Activated CD8-positive, alpha-beta T cell treated with anti-CD3 and anti-CD28 coated beads for 36 hours (primary cell): ENCODE results near the gene TTC12. TPM values are rescaled to one million over a fixed set of nuclear protein-coding genes. Genes with fewer than 3 reads are reported as not detected.

ENCODE experiments used
- ATAC-seq: fragments of 200-7000 bp; cut with Tn5 transposase; one replicate; pipeline ENCODE4 v1.10.0; 2021; ENCODE audit warnings: mild to moderate bottlenecking, moderate library complexity
- CTCF ChIA-PET: fragments of 350-600 bp; sonication (Branson Sonifier 250); formaldehyde crosslinking; loops from one replicate; lab custom pipeline; 2021; ENCODE audit warnings: antibody characterized with exemption; lab: Charles Lee
- POLR2A ChIA-PET: fragments of 350-600 bp; sonication (Branson Sonifier 250); formaldehyde crosslinking; loops from one replicate; lab custom pipeline; 2021; ENCODE audit warnings: antibody characterized with exemption; lab: Charles Lee
- DNase-seq: peaks from one replicate; pipeline ENCODE4 v3.0.0-alpha.2; 2020
- H3K27ac Mint-ChIP-seq: one replicate; pipeline ENCODE4 v1.8.0; 2021; ENCODE audit warnings: mild to moderate bottlenecking, mixed read lengths
- H3K27me3 Mint-ChIP-seq: one replicate; pipeline ENCODE4 v1.8.0; 2021; ENCODE audit warnings: mixed read lengths
- H3K36me3 Mint-ChIP-seq: one replicate; pipeline ENCODE4 v1.8.0; 2021; ENCODE audit warnings: low read depth, mixed read lengths
- H3K4me1 Mint-ChIP-seq: one replicate; pipeline ENCODE4 v1.8.0; 2021; ENCODE audit warnings: low read depth, mixed read lengths
- H3K4me3 Mint-ChIP-seq: one replicate; pipeline ENCODE4 v1.8.0; 2021; ENCODE audit warnings: mild to moderate bottlenecking, moderate library complexity, mixed read lengths
- H3K9me3 Mint-ChIP-seq: one replicate; pipeline ENCODE4 v1.8.0; 2021; ENCODE audit warnings: mixed read lengths
- intact Hi-C: fragments of 100-400 bp; cut with micrococcal nuclease; formaldehyde crosslinking; loops from one replicate; pipeline ENCODE4 v1.10.0; 2022
- total RNA-seq, 2 experiments: library from RNA; stranded (reverse); gene quantifications; one replicate each; pipeline ENCODE4 v1.2.3, GENCODE V29; 2021
- TF ChIP-seq, protein P1 (sequence below): fragments of 200-600 bp; IDR thresholded peaks from one replicate; pipeline ENCODE4 v1.8.0; 2022; ENCODE audit warnings: antibody characterized with exemption, mild to moderate bottlenecking

TTC12 gene
- total RNA-seq, 2 experiments from 2014 or later = 5.7 to 6.7 TPM

DNA sequence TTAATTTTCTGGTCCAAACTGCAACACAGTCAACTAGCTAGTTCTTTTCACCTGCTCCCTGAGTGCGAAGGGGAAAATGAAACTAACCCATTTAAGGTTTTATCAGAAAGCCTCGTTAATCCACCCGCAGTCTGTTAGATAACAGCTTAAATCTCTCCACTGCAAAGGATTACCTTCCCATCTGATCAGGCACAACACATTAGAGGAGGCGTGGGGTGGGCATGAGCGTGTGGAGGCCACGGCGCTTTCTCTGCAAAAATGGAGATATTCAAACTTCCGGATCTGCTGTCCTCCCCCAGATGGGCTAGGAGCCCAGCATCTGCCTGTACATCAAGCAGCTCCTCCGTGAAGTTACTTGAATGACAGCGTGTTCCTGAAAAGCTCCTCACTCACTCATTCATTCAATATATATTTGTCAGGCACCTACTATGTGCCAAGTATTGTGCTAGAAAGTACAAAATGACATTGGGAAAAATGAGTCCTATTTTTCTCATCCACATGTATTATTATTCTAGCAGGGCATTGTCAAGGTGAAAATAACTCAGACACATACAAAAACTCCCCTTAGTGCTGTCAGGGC, 59.7 kb downstream of the TTC12 start:
- H3K4me1 Mint-ChIP-seq = no peaks in the 10 kb centered on the region
- no peak overlapping the region for H3K4me3 Mint-ChIP-seq
- CTCF ChIA-PET = no interaction called here
- no peak for DNase-seq
- TF ChIP-seq, protein P1, sequence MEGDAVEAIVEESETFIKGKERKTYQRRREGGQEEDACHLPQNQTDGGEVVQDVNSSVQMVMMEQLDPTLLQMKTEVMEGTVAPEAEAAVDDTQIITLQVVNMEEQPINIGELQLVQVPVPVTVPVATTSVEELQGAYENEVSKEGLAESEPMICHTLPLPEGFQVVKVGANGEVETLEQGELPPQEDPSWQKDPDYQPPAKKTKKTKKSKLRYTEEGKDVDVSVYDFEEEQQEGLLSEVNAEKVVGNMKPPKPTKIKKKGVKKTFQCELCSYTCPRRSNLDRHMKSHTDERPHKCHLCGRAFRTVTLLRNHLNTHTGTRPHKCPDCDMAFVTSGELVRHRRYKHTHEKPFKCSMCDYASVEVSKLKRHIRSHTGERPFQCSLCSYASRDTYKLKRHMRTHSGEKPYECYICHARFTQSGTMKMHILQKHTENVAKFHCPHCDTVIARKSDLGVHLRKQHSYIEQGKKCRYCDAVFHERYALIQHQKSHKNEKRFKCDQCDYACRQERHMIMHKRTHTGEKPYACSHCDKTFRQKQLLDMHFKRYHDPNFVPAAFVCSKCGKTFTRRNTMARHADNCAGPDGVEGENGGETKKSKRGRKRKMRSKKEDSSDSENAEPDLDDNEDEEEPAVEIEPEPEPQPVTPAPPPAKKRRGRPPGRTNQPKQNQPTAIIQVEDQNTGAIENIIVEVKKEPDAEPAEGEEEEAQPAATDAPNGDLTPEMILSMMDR = no peak
- H3K36me3 Mint-ChIP-seq = no peaks in the 10 kb centered on the region
- no peak overlapping the region for H3K27ac Mint-ChIP-seq
- no peak for ATAC-seq
- POLR2A ChIA-PET = no interaction called here
- H3K27me3 Mint-ChIP-seq = no peaks in the 10 kb centered on the region
- H3K9me3 Mint-ChIP-seq = no peaks in the 10 kb centered on the region
- intact Hi-C loops = no loop called here

DNA sequence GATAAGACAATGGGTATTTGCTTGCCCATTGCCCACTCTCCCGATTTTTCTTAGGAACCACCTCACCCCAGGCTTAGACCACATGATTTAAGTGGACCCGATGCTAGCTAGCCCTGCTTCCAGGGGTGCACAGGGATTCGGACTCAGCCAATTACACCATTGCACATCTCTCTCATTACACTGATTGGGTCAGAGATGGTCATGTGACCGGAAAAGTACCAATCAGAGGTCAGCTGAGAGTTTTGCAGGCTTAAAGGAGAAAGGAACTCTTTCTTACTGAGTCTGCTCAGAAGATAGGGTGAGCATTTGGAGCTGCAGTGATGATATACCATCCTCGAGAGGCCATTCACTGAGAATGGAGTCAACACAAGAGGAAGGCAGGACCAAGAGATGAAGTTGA, 61.0 kb downstream of the TTC12 start:
- no peak overlapping the region for H3K27ac Mint-ChIP-seq
- H3K9me3 Mint-ChIP-seq = no peaks in the 10 kb centered on the region
- CTCF ChIA-PET = no interaction called here
- intact Hi-C loops = no loop called here
- TF ChIP-seq, protein P1 = no peak
- no peak for DNase-seq
- H3K36me3 Mint-ChIP-seq = peaks cover 6% of the 10 kb centered on the region
- H3K4me1 Mint-ChIP-seq = no peaks in the 10 kb centered on the region
- POLR2A ChIA-PET = no interaction called here
- no peak overlapping the region for H3K4me3 Mint-ChIP-seq
- no peak for ATAC-seq
- no peaks in the 10 kb centered on the region for H3K27me3 Mint-ChIP-seq

DNA sequence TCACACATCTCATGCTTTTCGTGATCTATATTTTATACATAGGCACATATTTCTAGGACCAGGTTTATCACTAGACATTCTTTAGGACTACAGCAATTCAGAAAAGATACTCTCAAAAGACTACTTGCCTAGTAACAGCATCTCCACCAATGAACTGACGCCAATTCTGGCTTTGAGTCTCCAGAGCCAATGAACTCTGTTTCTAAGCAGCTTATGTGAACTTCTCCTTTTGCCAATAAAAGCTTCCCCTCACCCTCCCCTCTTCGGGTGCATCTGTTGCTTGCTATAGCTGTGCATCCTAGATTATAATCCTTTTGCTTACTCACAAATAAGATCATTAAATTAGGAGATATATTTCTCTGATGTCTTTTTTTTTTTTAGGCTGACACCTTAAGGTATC, 61.8 kb downstream of the TTC12 start:
- intact Hi-C loops = no loop called here
- no peaks in the 10 kb centered on the region for H3K27me3 Mint-ChIP-seq
- peaks cover 8% of the 10 kb centered on the region for H3K36me3 Mint-ChIP-seq
- TF ChIP-seq, protein P1 = no peak
- no peak overlapping the region for H3K4me3 Mint-ChIP-seq
- H3K4me1 Mint-ChIP-seq = no peaks in the 10 kb centered on the region
- ChIA-PET CTCF (no interaction called here), POLR2A (no interaction called here)
- ATAC-seq = no peak
- no peak overlapping the region for H3K27ac Mint-ChIP-seq
- no peaks in the 10 kb centered on the region for H3K9me3 Mint-ChIP-seq
- DNase-seq = no peak

DNA sequence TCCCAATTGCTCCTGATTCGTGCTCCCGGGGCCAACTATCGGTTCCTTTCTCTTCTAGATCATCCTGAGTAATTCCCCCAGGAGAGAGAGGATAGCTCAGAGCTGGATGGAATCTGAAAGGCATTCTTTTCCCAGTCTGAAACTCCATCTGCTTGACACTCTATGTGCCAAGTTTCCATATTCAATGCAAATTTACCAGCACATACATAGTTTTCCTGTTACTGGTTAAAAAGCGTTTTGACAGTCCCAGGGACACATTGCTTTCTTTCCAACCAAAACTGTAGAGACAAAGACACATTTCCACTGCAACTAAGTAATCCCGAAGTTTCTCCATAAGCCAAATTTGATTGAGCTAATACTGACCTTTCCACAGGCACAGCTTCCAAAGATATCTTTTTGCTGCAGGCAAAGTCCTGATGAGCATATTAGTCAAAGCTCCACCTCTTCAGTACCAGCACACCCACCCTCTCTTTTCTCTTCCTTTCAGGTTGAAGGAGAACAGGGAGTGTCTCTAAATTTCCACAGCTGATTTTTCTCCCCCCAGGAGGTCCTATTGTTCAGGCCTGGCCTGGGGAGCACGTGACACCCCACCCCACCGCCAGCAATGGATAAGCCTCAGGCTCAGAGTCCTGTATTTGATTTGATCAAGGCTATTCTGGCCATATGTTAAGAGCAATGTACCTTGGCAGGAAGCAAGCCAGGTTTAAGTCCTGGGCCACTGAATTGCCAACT, 63.5 kb downstream of the TTC12 start:
- no peak overlapping the region for H3K4me3 Mint-ChIP-seq
- H3K4me1 Mint-ChIP-seq = no peaks in the 10 kb centered on the region
- CTCF ChIA-PET = no interaction called here
- intact Hi-C loops = no loop called here
- ATAC-seq = no peak
- peaks cover 8% of the 10 kb centered on the region for H3K36me3 Mint-ChIP-seq
- TF ChIP-seq, protein P1 = no peak
- POLR2A ChIA-PET = no interaction called here
- H3K9me3 Mint-ChIP-seq = no peaks in the 10 kb centered on the region
- H3K27me3 Mint-ChIP-seq = no peaks in the 10 kb centered on the region
- no peak overlapping the region for H3K27ac Mint-ChIP-seq
- no peak for DNase-seq

DNA sequence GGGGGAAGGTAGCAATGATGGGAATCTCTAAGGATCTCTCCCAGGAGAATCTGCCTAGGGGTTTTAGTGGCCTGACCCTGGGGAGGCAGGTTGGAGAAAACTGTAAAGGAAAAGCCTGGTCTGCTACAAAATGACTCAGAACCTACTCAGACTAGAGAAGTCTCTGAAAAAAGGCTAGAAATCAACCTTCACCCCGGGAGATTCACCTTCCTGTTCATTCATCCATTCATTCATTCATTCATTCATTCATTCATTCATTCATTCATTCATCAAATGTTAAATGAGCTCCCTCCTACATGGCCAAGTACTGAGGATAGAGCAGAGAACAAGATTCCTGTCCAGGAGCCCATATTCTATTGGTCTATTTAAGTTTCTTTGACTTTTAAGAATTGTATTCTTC, 64.3 kb downstream of the TTC12 start:
- intact Hi-C loops = no loop called here
- Mint-ChIP-seq H3K27ac (no peak overlapping the region), H3K27me3 (no peaks in the 10 kb centered on the region), H3K4me1 (no peaks in the 10 kb centered on the region), H3K36me3 (peaks cover 8% of the 10 kb centered on the region), H3K4me3 (no peak overlapping the region), H3K9me3 (no peaks in the 10 kb centered on the region)
- TF ChIP-seq, protein P1 = no peak
- ChIA-PET POLR2A (no interaction called here), CTCF (no interaction called here)
- ATAC-seq = no peak
- no peak for DNase-seq
